SU-DHL-6 (cell line): ENCODE results near the gene PDGFB.

Source experiments
- CTCF ChIP-seq: fragments of 200-600 bp; sonication (generic); IDR thresholded peaks from one replicate; pipeline ENCODE4 v1.5.1; 2017; ENCODE audit warnings: antibody characterized with exemption, mild to moderate bottlenecking, low read length, moderate library complexity; ENCODE audit not compliant: insufficient read depth, poor library complexity, severe bottlenecking
- EZH2phosphoT487 ChIP-seq: fragments of 200-600 bp; sonication (generic), shearing (Covaris generic); conservative IDR thresholded peaks from 2 replicates; pipeline ENCODE4 v1.6.1; 2018; ENCODE audit warnings: mild to moderate bottlenecking, antibody characterized with exemption, low read length, moderate library complexity, mixed read lengths

- TF ChIP-seq CTCF: no peak
- no peak for TF ChIP-seq EZH2phosphoT487
These were observed 8.0 kb upstream of the PDGFB start for GRCh38 chr22:39252461-39253434.
